Nephron progenitor cell (in vitro differentiated cells): ENCODE data around the gene GUSB.

ENCODE experiments used
- DNase-seq: peaks from one replicate; pipeline ENCODE4 v3.0.0; 2021
- H3K27ac Mint-ChIP-seq: 2 replicates; pipeline ENCODE4 v1.8.0; 2021; ENCODE audit warnings: mild to moderate bottlenecking, moderate library complexity, mixed read lengths
- H3K27me3 Mint-ChIP-seq: 2 replicates; pipeline ENCODE4 v1.8.0; 2021; ENCODE audit warnings: mild to moderate bottlenecking, low read depth, mixed read lengths; ENCODE audit not compliant: poor library complexity
- H3K36me3 Mint-ChIP-seq: 2 replicates; pipeline ENCODE4 v1.8.0; 2021; ENCODE audit warnings: low read depth, mixed read lengths
- H3K4me1 Mint-ChIP-seq: 2 replicates; pipeline ENCODE4 v1.8.0; 2021; ENCODE audit warnings: mixed read lengths
- H3K4me3 Mint-ChIP-seq: 2 replicates; pipeline ENCODE4 v1.8.0; 2021; ENCODE audit warnings: mild to moderate bottlenecking, moderate library complexity, mixed read lengths
- H3K9me3 Mint-ChIP-seq: 2 replicates; pipeline ENCODE4 v1.8.0; 2021; ENCODE audit warnings: mild to moderate bottlenecking, moderate library complexity, mixed read lengths
- TF ChIP-seq, protein P1 (sequence below): fragments of 200-600 bp; sonication (generic); IDR thresholded peaks from 2 replicates; pipeline ENCODE4 v1.5.0; 2021; ENCODE audit warnings: antibody characterized with exemption

The GUSB gene

DNA sequence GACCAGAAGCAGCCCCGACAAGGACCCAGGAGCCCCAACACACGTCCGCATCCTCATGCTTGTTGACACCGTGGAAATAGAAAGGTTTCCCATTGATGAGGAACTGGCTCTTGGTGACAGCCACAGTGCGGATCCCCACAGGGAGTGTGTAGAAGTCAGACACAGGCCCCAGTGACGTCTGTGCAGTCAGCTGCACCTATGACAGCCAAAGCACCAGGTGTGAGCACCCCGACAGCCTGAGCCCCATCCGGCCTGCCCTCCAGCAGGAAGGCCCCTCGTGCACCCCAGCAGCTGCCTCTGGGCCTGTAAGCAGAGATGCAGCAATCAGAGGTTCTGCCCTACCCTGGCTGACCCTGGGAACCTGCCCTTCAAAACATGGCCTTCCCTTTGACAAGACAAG, 7.1 kb downstream of the GUSB start:
- DNase-seq = no peak
- Mint-ChIP-seq H3K36me3 (peaks cover 49% of the 10 kb centered on the region), H3K4me3 (no peak overlapping the region), H3K27ac (no peak overlapping the region), H3K4me1 (no peaks in the 10 kb centered on the region), H3K9me3 (no peaks in the 10 kb centered on the region), H3K27me3 (no peaks in the 10 kb centered on the region)
- TF ChIP-seq, protein P1, sequence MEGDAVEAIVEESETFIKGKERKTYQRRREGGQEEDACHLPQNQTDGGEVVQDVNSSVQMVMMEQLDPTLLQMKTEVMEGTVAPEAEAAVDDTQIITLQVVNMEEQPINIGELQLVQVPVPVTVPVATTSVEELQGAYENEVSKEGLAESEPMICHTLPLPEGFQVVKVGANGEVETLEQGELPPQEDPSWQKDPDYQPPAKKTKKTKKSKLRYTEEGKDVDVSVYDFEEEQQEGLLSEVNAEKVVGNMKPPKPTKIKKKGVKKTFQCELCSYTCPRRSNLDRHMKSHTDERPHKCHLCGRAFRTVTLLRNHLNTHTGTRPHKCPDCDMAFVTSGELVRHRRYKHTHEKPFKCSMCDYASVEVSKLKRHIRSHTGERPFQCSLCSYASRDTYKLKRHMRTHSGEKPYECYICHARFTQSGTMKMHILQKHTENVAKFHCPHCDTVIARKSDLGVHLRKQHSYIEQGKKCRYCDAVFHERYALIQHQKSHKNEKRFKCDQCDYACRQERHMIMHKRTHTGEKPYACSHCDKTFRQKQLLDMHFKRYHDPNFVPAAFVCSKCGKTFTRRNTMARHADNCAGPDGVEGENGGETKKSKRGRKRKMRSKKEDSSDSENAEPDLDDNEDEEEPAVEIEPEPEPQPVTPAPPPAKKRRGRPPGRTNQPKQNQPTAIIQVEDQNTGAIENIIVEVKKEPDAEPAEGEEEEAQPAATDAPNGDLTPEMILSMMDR = no peak

DNA sequence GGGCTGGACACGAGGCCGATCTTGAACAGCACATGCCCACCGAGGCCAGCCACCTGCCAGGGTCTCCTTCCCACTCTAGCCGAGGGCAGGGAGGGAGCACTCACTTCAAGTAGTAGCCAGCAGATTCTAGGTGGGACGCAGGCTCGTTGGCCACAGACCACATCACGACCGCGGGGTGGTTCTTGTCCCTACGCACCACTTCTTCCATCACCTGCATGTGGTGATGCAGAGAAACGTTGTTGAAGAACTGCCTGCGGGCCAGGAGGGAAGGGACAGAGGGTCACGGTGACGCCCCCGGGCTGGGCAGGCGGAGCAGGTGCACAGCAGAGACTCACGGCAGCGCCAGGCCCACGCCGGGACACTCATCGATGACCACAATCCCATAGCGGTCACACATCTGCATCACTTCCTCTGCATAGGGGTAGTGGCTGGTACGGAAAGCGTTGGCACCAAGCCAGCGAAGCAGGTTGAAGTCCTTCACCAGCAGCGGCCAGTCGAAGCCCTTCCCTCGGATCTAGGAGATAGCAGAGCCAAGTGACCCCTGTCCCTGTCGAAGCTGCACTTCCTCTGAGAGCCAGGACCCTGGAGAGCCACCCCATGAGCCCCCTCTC, 7.7 kb downstream of the GUSB start:
- H3K9me3 Mint-ChIP-seq = no peaks in the 10 kb centered on the region
- H3K27ac Mint-ChIP-seq = no peak overlapping the region
- no peaks in the 10 kb centered on the region for H3K27me3 Mint-ChIP-seq
- no peaks in the 10 kb centered on the region for H3K4me1 Mint-ChIP-seq
- H3K4me3 Mint-ChIP-seq = no peak overlapping the region
- TF ChIP-seq, protein P1 = no peak
- peaks cover 55% of the 10 kb centered on the region for H3K36me3 Mint-ChIP-seq
- DNase-seq = no peak

DNA sequence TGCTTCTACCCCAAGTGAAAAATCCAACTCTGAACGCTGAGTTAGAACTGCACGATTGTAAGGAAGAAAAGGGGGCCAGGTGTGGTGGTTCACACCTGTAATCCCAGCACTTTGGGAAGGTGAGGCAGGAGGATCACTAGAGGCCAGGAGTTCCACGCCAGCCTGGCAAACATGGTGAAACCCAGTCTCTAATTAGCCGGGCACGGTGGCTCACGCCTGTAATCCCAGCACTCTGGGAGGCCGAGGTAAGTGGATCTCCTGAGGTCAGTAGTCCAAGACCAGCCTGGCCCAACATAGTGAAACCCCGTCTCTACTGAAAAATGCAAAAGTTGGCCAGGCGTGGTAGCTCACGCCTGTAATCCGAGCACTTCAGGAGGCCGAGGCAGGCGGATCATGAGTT, 9.0 kb downstream of the GUSB start:
- TF ChIP-seq, protein P1 = no peak
- Mint-ChIP-seq H3K9me3 (no peaks in the 10 kb centered on the region), H3K27me3 (no peaks in the 10 kb centered on the region), H3K4me3 (no peak overlapping the region), H3K36me3 (peaks cover 51% of the 10 kb centered on the region), H3K4me1 (no peaks in the 10 kb centered on the region), H3K27ac (no peak overlapping the region)
- no peak for DNase-seq

DNA sequence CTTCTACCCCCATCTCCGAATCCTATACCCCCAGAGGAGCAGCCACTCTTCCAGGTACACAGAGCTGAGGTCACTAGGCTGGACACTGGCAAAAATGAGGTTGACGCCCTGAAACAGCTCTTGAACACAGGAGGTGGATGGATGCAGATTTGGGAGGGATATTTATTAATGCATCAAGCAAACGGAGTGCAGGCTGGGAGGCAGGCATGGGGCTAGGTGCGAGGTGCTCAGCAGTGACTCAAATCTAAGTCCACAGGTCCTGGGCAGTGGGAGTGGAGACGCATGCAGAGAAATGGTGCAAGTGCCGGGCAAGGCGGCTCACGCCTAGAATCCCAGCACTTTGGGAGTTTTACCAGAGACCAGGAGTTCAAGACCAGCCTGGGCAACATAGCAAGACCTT, 11.0 kb downstream of the GUSB start:
- Mint-ChIP-seq H3K36me3 (peaks cover 71% of the 10 kb centered on the region), H3K4me3 (no peak overlapping the region), H3K27ac (no peak overlapping the region), H3K27me3 (no peaks in the 10 kb centered on the region), H3K9me3 (no peaks in the 10 kb centered on the region), H3K4me1 (no peaks in the 10 kb centered on the region)
- no peak for DNase-seq
- TF ChIP-seq, protein P1 = no peak

DNA sequence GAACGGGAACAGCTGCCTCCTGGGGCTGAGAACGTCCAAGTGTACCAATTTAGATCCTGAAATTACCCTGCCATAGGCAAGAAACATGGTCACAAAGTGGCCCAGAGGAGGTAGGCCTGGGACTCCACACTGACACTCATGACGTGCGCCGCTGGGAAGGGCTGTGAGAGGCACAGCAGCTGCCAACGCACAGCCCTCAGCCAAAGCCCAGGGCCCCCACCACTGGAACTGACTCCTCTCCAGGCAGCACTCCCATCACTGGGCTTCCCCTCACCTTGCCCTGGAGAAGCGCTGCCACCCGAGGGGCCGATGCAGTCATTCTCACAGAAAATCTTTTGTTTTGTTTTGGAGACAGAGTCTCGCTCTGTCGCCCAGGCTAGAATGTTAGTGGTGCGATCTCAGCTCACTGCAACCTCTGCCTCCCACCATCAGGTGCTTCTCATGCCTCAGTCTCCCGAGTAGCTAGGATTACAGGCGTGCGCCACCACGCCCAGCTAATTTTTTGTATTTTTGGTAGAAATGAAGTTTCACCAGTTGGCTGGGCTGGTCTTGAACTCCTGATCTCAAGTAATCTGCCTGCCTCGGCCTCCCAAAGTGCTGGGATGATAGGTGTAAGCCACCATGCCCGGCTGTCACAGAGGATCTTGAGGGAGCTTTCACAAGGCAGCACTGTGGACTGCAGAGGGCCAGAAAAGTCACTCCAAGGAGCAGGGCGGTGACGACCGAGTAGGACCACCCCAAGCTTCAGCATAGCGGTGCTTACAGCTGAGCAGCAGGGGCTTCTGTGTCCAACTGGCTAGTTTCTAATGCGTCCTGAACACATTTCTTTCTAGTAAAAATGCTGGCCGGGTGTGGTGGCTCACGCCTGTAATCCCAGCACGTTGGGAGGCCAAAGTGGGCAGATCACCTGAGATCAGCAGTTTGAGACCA, 13.5 kb downstream of the GUSB start:
- no peak overlapping the region for H3K27ac Mint-ChIP-seq
- no peaks in the 10 kb centered on the region for H3K4me1 Mint-ChIP-seq
- peaks cover 85% of the 10 kb centered on the region for H3K36me3 Mint-ChIP-seq
- H3K4me3 Mint-ChIP-seq = no peak overlapping the region
- H3K27me3 Mint-ChIP-seq = no peaks in the 10 kb centered on the region
- DNase-seq = no peak
- H3K9me3 Mint-ChIP-seq = no peaks in the 10 kb centered on the region
- TF ChIP-seq, protein P1 = no peak
